Stimulated activated CD8-positive, alpha-beta memory T cell treated with anti-CD3 and anti-CD28 coated beads, Interleukin-12 subunit alpha, Interleukin-12 subunit beta, amount 100 ng/mL, for 24 hours (primary cell): ENCODE data around the gene TRIB2.

Source experiments
- DNase-seq: peaks from one replicate; pipeline ENCODE4 v3.0.0-alpha.2; 2020; ENCODE audit errors: extremely low read depth

The TRIB2 gene

GRCh38 chr2:12720754-12721378 lies 4.1 kb downstream of the TRIB2 start:
- DNase-seq = no peak

GRCh38 chr2:12721566-12722446 lies 5.1 kb downstream of the TRIB2 start:
- no peak for DNase-seq

GRCh38 chr2:12722447-12723316 lies 5.9 kb downstream of the TRIB2 start:
- DNase-seq = no peak

GRCh38 chr2:12723736-12724463 lies 7.2 kb downstream of the TRIB2 start:
- no peak for DNase-seq

GRCh38 chr2:12725233-12726187 lies 8.8 kb downstream of the TRIB2 start:
- no peak for DNase-seq

- DNase-seq = no peak
These were observed 9.5 kb downstream of the TRIB2 start for GRCh38 chr2:12726271-12726670.

GRCh38 chr2:12727065-12727464 lies 10.3 kb downstream of the TRIB2 start:
- DNase-seq = no peak

GRCh38 chr2:12727641-12728040 lies 10.9 kb downstream of the TRIB2 start:
- no peak for DNase-seq

- DNase-seq = no peak
These were observed 11.6 kb downstream of the TRIB2 start for GRCh38 chr2:12728221-12728777.

- DNase-seq = no peak
These were observed 13.5 kb downstream of the TRIB2 start for GRCh38 chr2:12730265-12730664.

- no peak for DNase-seq
These were observed 15.1 kb downstream of the TRIB2 start for GRCh38 chr2:12731701-12732280.

GRCh38 chr2:12732651-12733050 lies 15.9 kb downstream of the TRIB2 start:
- DNase-seq = no peak

GRCh38 chr2:12733846-12734245 lies 17.1 kb downstream of the TRIB2 start:
- no peak for DNase-seq

GRCh38 chr2:12734914-12735654 lies 18.3 kb downstream of the TRIB2 start:
- DNase-seq = no peak

GRCh38 chr2:12737297-12737696 lies 20.6 kb downstream of the TRIB2 start:
- no peak for DNase-seq

- DNase-seq = no peak
These were observed 21.2 kb downstream of the TRIB2 start for GRCh38 chr2:12737738-12738485.

- DNase-seq = no peak
These were observed 23.1 kb downstream of the TRIB2 start for GRCh38 chr2:12739721-12740254.

- DNase-seq = no peak
These were observed 24.6 kb downstream of the TRIB2 start for GRCh38 chr2:12741380-12741779.
